ENCODE data around the gene ELFN2.

DNA sequence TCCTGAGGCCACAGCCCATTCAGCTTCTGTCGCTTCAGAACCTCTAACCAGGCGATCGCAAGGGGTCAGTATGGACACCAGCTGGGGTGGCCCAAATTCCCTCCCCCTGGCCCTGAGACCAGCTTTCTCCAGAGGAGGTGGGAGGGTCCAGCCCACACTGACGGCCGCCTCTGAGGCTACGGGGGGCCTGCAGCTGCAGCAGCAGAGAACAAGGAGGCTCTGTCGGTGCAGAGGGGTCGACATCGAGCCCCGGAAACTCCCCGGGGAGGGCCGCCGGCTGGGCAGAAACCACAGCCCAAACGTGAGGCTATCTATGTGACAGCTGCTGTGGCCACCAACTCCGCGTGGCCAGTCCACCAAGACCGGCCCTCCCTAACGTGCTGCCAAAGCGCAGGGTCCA, 40.8 kb downstream of the ELFN2 start:
- TF ChIP-seq EGR1 (IDR thresholded peaks at IDR 0.05) (no peak), TAF1 (IDR thresholded peaks at IDR 0.05; ENCODE audit: low read depth) (no peak), YY1 (IDR thresholded peaks at IDR 0.05; ENCODE audit: low read depth) (no peak), RAD21 (IDR thresholded peaks at IDR 0.05; ENCODE audit: low read depth) (no peak), TEAD4 (IDR thresholded peaks at IDR 0.05) (no peak), CREB1 (IDR thresholded peaks at IDR 0.05; ENCODE audit: low read depth) (no peak)
- TF ChIP-seq, protein P1, sequence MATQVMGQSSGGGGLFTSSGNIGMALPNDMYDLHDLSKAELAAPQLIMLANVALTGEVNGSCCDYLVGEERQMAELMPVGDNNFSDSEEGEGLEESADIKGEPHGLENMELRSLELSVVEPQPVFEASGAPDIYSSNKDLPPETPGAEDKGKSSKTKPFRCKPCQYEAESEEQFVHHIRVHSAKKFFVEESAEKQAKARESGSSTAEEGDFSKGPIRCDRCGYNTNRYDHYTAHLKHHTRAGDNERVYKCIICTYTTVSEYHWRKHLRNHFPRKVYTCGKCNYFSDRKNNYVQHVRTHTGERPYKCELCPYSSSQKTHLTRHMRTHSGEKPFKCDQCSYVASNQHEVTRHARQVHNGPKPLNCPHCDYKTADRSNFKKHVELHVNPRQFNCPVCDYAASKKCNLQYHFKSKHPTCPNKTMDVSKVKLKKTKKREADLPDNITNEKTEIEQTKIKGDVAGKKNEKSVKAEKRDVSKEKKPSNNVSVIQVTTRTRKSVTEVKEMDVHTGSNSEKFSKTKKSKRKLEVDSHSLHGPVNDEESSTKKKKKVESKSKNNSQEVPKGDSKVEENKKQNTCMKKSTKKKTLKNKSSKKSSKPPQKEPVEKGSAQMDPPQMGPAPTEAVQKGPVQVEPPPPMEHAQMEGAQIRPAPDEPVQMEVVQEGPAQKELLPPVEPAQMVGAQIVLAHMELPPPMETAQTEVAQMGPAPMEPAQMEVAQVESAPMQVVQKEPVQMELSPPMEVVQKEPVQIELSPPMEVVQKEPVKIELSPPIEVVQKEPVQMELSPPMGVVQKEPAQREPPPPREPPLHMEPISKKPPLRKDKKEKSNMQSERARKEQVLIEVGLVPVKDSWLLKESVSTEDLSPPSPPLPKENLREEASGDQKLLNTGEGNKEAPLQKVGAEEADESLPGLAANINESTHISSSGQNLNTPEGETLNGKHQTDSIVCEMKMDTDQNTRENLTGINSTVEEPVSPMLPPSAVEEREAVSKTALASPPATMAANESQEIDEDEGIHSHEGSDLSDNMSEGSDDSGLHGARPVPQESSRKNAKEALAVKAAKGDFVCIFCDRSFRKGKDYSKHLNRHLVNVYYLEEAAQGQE (IDR thresholded peaks at IDR 0.05; ENCODE audit: low read depth): no peak

All from Ishikawa (cell line).